Measurements from ENCODE around the gene ITIH1.
"Not testable (repeated sequence)": the region's sequence is repeated elsewhere in the genome, so short reads cannot be mapped to it uniquely, and the experiment has no call there.

The ITIH1 gene

GRCh38 chr3:52775877-52776276, 1.5 kb upstream of the ITIH1 start:
- DNase-seq = no peak

DNA sequence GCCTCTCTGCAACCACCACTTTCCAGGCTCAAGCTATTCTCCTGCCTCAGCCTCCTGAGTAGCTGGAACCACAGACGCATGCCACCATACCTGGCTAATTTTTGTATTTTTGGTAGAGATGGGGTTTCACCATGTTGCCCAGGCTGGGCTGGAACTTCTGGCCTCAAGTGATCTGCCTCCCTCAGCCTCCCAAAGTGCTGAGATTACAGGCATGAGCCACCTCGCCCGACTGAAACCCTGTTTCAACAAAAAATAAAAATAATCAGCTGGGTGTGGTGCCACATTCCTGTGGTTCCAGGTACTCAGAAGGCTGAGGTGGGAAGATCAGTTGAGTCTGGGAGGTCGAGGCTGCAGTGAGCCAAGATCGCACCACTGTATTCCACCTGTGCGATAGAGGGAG, 913 bp upstream of the ITIH1 start:
- DNase-seq = not testable (repeated sequence)

DNA sequence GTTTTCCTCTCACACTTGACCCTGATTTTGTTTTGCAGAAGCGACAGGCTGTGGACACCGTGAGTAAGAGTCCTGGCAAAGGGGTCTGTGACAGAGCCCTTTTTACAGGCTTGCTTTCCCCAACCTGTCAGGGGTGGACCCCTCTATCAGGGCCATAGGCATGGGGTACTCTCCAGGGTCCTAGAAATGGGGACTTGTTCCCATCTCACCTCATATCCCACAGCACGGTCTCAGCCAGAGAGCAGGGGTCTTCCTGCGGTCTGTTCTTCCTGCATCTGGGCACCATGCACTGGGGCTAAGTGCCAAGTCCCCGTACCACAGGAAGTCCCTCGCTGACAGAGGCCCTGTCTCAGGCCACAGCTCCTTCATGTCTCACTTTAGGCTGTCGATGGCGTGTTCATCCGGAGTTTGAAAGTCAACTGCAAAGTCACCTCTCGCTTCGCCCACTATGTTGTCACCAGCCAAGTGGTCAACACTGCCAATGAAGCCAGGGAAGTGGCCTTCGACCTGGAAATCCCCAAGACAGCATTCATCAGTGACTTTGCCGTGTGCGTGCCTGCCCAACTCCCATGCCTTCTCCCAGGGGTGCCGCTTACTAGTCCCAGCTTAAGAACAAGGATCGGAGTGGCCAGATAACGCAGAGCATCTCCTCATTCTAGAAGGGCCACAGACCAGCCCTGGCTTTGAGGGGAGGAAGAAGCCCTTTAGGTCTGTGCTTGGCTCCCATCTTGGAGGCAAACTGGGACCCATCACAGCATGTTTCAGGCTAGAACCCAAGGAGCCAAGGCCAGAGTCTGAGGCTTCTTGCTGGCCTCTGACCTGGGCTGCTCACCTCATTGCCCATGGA, 783 bp downstream of the ITIH1 start:
- no peak for DNase-seq

GRCh38 chr3:52779011-52779836, 1.8 kb downstream of the ITIH1 start:
- no peak for DNase-seq

- no peak for DNase-seq
Measured at GRCh38 chr3:52779837-52780585, 2.6 kb downstream of the ITIH1 start.

DNA sequence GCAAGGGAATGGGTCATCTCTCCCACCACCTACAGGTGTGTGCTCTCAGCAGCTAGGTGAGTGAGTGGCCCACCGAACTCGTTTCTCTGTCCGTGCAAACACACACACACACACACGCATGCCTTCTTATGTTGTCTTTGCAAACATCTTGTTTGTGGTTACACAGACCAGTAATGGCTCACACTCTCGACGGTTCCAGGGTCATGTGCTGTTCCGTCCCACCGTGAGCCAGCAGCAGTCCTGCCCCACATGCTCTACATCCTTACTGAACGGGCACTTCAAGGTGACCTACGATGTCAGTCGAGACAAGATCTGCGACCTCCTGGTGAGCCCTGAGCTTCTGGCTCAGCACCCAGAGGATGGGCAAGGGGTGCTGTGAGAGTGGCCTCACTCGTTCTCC, 4.3 kb downstream of the ITIH1 start:
- DNase-seq = no peak

- no peak for DNase-seq
Measured at GRCh38 chr3:52782412-52783210, 5.2 kb downstream of the ITIH1 start.

DNA sequence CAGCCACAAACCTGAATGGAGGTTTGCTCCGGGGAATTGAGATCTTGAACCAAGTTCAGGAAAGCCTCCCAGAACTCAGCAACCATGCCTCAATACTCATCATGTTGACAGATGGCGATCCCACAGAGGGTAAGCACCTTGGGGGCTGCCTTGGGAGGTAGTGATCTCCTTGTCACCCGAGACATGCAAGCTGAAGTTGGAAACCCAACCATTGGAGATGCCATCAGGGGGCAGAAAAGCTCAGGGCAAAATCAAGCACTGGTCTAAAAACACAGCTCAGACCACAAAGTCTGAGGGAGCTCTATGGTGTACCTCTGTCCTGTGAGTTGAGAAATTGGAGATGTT, 5.8 kb downstream of the ITIH1 start:
- no peak for DNase-seq

- no peak for DNase-seq
Measured at GRCh38 chr3:52784021-52784621, 6.7 kb downstream of the ITIH1 start.

DNA sequence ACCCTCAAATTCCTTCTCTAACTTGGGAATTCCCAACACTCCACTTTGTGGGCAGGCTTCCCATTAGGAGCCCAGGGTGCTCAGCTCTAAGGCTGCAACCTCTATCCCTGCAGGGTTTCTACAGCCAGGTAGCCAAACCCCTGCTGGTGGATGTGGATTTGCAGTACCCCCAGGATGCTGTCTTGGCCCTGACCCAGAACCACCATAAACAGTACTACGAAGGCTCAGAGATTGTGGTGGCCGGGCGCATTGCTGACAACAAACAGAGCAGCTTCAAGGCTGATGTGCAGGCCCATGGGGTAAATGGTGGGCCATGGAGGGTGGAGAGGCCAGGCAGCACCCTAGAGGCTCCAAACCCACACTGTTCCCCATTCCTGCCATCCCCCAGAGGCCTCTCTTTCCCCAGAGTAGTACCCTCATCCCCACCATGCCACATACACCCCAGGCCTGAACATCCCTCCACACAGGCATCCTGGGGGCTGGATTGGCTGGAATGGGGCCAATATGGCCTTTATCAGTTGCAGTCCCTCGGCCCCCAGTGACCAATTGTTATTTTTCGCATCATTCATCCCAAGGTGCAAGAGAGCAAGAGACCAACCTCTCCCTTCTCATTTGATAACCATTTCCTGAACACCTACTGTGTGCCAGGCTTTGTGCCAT, 7.7 kb downstream of the ITIH1 start:
- no peak for DNase-seq

DNA sequence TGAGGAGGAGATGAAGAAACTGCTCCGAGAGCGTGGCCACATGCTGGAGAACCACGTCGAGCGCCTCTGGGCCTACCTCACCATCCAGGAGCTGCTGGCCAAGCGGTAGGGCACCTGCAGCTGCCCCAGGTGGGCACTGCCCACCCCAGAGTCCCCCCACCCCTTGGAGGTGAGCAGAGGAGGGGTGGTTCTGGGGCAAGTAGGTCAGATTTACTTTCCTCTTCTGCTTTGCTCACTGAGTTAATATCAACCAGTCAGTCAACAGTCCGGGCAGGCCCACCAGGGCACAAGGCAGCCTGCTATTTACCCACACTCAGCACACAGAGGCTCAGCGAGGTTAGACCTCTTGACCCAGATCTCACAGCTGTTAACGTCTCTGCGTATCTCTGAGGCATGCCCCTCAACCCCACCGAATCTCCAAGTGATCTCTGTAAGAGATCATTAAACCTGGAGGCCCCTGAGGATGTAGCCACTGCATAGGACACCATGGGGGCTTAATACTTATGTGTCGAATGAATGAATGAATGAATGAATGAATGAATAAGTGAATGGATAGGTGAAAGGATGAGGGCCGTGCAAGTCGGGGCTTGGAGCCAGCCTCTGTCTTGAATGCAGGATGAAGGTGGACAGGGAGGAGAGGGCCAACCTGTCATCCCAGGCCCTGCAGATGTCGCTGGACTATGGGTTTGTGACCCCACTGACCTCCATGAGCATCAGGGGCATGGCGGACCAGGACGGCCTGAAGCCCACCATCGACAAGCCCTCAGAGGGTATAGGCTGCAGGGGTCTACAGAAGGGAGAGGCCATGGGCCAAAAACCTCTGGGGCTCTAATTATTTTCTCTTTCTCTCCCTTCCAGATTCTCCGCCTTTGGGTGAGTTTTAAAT, 9.2 kb downstream of the ITIH1 start:
- no peak for DNase-seq

DNA sequence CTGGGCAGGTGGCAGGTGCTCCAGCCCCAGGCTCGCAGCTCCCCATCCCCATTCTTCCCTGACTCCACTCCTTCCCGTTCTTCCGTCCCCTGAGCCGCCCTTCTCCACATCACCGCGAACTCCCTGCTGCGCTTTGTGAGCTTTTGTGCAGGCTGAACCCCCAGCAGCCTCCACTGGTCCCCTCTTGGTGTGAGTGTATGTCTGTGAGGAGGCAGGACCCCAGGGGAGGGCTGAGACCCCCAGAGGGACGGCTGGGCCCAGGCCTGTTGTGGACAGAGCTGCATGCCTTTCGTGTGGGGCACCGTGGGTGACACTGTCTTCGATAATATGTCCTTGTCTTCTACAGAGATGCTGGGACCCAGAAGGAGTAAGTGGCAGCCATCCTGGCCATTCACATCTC, 9.8 kb downstream of the ITIH1 start:
- no peak for DNase-seq

DNA sequence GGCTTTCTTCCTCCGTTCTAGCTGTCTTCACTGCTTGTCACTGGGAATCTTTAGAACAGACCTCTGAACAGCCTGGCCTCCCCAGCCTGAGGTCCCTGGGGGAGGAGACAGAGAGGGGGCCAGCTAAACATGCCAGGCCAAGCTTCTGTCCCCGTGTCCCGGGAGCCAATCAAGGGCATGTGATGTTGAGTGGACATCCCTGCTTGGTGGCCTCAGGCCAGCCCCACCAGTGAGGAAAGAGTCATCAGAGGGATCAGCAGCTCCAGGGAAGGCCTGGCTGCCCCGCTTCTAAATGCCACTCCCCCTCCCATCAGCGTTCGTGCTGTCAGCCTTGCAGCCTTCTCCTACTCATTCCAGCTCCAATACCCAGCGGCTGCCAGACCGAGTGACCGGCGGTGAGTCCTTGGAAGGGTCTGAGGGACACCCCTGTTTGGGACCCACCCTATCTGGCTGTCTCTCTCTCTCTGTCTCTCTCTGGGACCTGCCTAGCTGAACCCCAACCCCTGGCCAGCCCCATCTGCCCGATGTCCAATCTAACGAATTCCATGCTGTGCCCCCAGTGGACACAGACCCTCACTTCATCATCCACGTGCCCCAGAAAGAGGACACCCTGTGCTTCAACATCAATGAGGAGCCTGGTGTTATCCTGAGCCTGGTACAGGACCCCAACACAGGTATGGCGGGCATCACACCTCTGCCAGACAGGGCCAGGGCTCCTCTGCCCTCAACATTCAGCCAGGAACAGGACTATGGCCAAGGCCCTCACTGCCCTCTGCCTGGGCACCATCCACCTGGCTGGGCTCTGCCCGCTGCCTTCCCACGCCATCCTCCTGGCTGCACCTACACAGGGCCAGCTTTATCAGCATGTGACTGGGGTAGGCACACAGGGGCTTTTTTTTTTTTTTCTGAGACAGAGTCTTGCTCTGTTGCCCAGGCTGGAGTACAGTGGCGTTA, 10.6 kb downstream of the ITIH1 start:
- DNase-seq = no peak

- DNase-seq = no peak
Measured at GRCh38 chr3:52788890-52789745, 11.7 kb downstream of the ITIH1 start.

- no peak for DNase-seq
Measured at GRCh38 chr3:52789746-52790040, 12.3 kb downstream of the ITIH1 start.

- no peak for DNase-seq
Measured at GRCh38 chr3:52790337-52790736, 12.9 kb downstream of the ITIH1 start.

DNA sequence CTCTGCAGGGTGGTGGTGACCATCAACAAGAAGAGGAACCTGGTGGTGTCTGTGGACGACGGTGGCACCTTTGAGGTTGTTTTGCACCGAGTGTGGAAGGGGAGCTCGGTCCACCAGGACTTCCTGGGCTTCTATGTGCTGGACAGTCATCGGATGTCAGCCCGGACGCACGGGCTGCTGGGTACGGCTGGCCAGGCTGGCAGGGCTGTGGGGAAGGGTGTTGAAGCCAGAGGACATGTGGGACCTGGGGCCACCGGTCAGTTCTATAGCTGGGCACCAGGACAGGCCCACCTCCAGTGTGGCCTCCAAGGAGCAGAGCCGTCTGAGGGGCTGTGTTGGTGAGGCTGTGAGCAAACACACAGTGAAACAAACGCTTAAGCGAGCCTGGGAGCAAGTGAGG, 13.3 kb downstream of the ITIH1 start:
- no peak for DNase-seq

- no peak for DNase-seq
Measured at GRCh38 chr3:52791366-52791765, 14.0 kb downstream of the ITIH1 start.

GRCh38 chr3:52791928-52792327, 14.5 kb downstream of the ITIH1 start:
- no peak for DNase-seq

Data from CD4-positive, alpha-beta T cell treated with Interleukin-10 for 1 hour (primary cell).